Neural cell (in vitro differentiated cells): ENCODE results near the gene PEAK1. TPM values are rescaled to one million over a fixed set of nuclear protein-coding genes. Genes with fewer than 3 reads are reported as not detected.

Experiments
- H2AFZ ChIP-seq: fragments of 200-600, 300-800 bp; sonication (generic), shearing (Covaris generic); 2 replicates; pipeline ENCODE4 v1.6.0; 2014; ENCODE audit warnings: low read depth, mild to moderate bottlenecking, antibody characterized with exemption, low read length, moderate library complexity
- H3F3A ChIP-seq: fragments of 200-600 bp; shearing (Covaris generic); 2 replicates; pipeline ENCODE4 v1.6.1; 2016; ENCODE audit warnings: mild to moderate bottlenecking, moderate library complexity, mixed read lengths, antibody characterized with exemption, low read length; ENCODE audit not compliant: insufficient read depth, poor library complexity, severe bottlenecking
- H3K27ac ChIP-seq: fragments of 200-600, 300-800 bp; sonication (generic), shearing (Covaris generic); 2 replicates; pipeline ENCODE4 v1.5.1; 2014; ENCODE audit warnings: mild to moderate bottlenecking, low read length, moderate library complexity
- H3K27me3 ChIP-seq: fragments of 300-800, 200-600 bp; sonication (generic), shearing (Covaris generic); 2 replicates; pipeline ENCODE4 v1.6.0; 2014; ENCODE audit warnings: mild to moderate bottlenecking, low read depth, low read length, moderate library complexity; ENCODE audit not compliant: insufficient read depth
- H3K36me3 ChIP-seq: fragments of 300-800, 200-600 bp; sonication (generic), shearing (Covaris generic); 2 replicates; pipeline ENCODE4 v1.5.1; 2014; ENCODE audit warnings: mild to moderate bottlenecking, antibody characterized with exemption, low read length, moderate library complexity; ENCODE audit not compliant: insufficient read depth
- H3K4me2 ChIP-seq: fragments of 300-800, 200-600 bp; sonication (generic), shearing (Covaris generic); 2 replicates; pipeline ENCODE4 v1.6.0; 2014; ENCODE audit warnings: mild to moderate bottlenecking, low read length
- H3K4me3 ChIP-seq: fragments of 300-800, 200-600 bp; sonication (generic), shearing (Covaris generic); 2 replicates; pipeline ENCODE4 v1.5.1; 2014; ENCODE audit warnings: mild to moderate bottlenecking, low read length, moderate library complexity
- H3K79me2 ChIP-seq: fragments of 200-600 bp; shearing (Covaris generic); replicated peaks from 2 replicates; pipeline ENCODE4 v1.6.0; 2014; ENCODE audit warnings: mild to moderate bottlenecking, low read length, moderate library complexity; ENCODE audit not compliant: insufficient read depth
- H3K9ac ChIP-seq: fragments of 300-800, 200-600 bp; sonication (generic), shearing (Covaris generic); 2 replicates; pipeline ENCODE4 v1.6.1; 2016; ENCODE audit warnings: mild to moderate bottlenecking, low read length, mixed read lengths
- H3K9me2 ChIP-seq: fragments of 200-600 bp; shearing (Covaris generic); 2 replicates; pipeline ENCODE4 v1.6.1; 2016; ENCODE audit warnings: mild to moderate bottlenecking, low read length, mixed read lengths; ENCODE audit not compliant: insufficient read depth
- H3K9me3 ChIP-seq: fragments of 200-600, 300-800 bp; sonication (generic), shearing (Covaris generic); 2 replicates; pipeline ENCODE4 v1.6.1; 2016; ENCODE audit warnings: mild to moderate bottlenecking, mixed run types, low read length, moderate library complexity, mixed read lengths
- H4K20me1 ChIP-seq: fragments of 200-600 bp; shearing (Covaris generic); 2 replicates; pipeline ENCODE4 v1.6.1; 2016; ENCODE audit warnings: mild to moderate bottlenecking, mixed run types; ENCODE audit not compliant: insufficient read depth
- CTCF ChIP-seq: fragments of 450-650 bp; IDR thresholded peaks from 2 replicates; pipeline ENCODE4 v1.5.1; 2014; ENCODE audit warnings: antibody characterized with exemption, mild to moderate bottlenecking, moderate library complexity; ENCODE audit not compliant: poor library complexity, severe bottlenecking
- EP300 ChIP-seq: fragments of 450-650 bp; conservative IDR thresholded peaks from 2 replicates; pipeline ENCODE4 v1.6.1; 2014; ENCODE audit warnings: antibody characterized with exemption, mild to moderate bottlenecking, moderate library complexity; ENCODE audit not compliant: poor library complexity, severe bottlenecking
- EZH2 ChIP-seq: fragments of 200-600, 300-800 bp; shearing (Covaris generic), sonication (generic); IDR thresholded peaks from 2 replicates; pipeline ENCODE4 v1.6.1; 2014; ENCODE audit warnings: antibody characterized with exemption, low read length, borderline replicate concordance, mild to moderate bottlenecking; ENCODE audit not compliant: insufficient read depth, poor library complexity, severe bottlenecking
- MXI1 ChIP-seq: fragments of 450-650 bp; conservative IDR thresholded peaks from 2 replicates; pipeline ENCODE4 v1.6.1; 2014; ENCODE audit warnings: antibody characterized with exemption, mild to moderate bottlenecking; ENCODE audit not compliant: poor library complexity, severe bottlenecking
- POLR2AphosphoS5 ChIP-seq: IDR thresholded peaks from 2 replicates; pipeline ENCODE4 v1.6.1; 2012
- RAD21 ChIP-seq: fragments of 450-650 bp; conservative IDR thresholded peaks from 2 replicates; pipeline ENCODE4 v1.6.1; 2014; ENCODE audit warnings: antibody characterized with exemption, mild to moderate bottlenecking, moderate library complexity
- REST ChIP-seq: IDR thresholded peaks from 2 replicates; pipeline ENCODE4 v1.6.1; 2012; ENCODE audit warnings: borderline replicate concordance
- SMC3 ChIP-seq: fragments of 450-650 bp; conservative IDR thresholded peaks from 2 replicates; pipeline ENCODE4 v1.6.1; 2014; ENCODE audit warnings: antibody characterized with exemption, mild to moderate bottlenecking, moderate library complexity; ENCODE audit not compliant: poor library complexity
- TAF1 ChIP-seq: IDR thresholded peaks from 2 replicates; pipeline ENCODE4 v1.6.1; 2012; ENCODE audit warnings: low read depth
- polyA plus RNA-seq: library from polyadenylated mRNA; depleted of rRNA; stranded (reverse); fragments of >200 nt; gene quantifications from 2 replicates; pipeline ENCODE4 v1.2.3, GENCODE V29; 2014

The PEAK1 gene
- polyA plus RNA-seq, 1 donor from 2014 or later = 5.8 TPM

- no peak overlapping the region for H3K9ac ChIP-seq
- H3K79me2 ChIP-seq = peaks cover 75% of the 10 kb centered on the region
- H3K9me2 ChIP-seq = no peaks in the 10 kb centered on the region
- no peak overlapping the region for H3K27ac ChIP-seq
- H4K20me1 ChIP-seq = peaks cover 3% of the 10 kb centered on the region
- H3K27me3 ChIP-seq = no peaks in the 10 kb centered on the region
- no peaks in the 10 kb centered on the region for H3F3A ChIP-seq
- no peaks in the 10 kb centered on the region for H3K9me3 ChIP-seq
- H3K4me2 ChIP-seq = no peak overlapping the region
- H2AFZ ChIP-seq = no peak overlapping the region
- H3K4me3 ChIP-seq = peak overlapping the region; percentile 93
- no peaks in the 10 kb centered on the region for H3K36me3 ChIP-seq
- TF ChIP-seq MXI1 = no peak
- TF ChIP-seq REST = no peak
- no peak for TF ChIP-seq TAF1
- TF ChIP-seq EZH2 = no peak
- no peak for TF ChIP-seq EP300
- no peak for TF ChIP-seq SMC3
- no peak for TF ChIP-seq POLR2AphosphoS5
- TF ChIP-seq RAD21 = no peak
- TF ChIP-seq CTCF = no peak
Observed at GRCh38 chr15:77067691-77068367, 352.1 kb downstream of the PEAK1 start.

- Histone ChIP-seq H3K9ac (no peak overlapping the region), H3K27me3 (no peaks in the 10 kb centered on the region), H4K20me1 (peaks cover 3% of the 10 kb centered on the region), H3K36me3 (no peaks in the 10 kb centered on the region), H3F3A (no peaks in the 10 kb centered on the region), H2AFZ (no peak overlapping the region), H3K4me3 (peak overlapping the region; percentile 93), H3K79me2 (peaks cover 82% of the 10 kb centered on the region), H3K27ac (no peak overlapping the region), H3K9me2 (no peaks in the 10 kb centered on the region), H3K4me2 (no peak overlapping the region), H3K9me3 (no peaks in the 10 kb centered on the region)
- no peak for TF ChIP-seq TAF1
- TF ChIP-seq EZH2 = no peak
- no peak for TF ChIP-seq EP300
- TF ChIP-seq POLR2AphosphoS5 = no peak
- TF ChIP-seq MXI1 = no peak
- TF ChIP-seq RAD21 = no peak
- no peak for TF ChIP-seq CTCF
- TF ChIP-seq REST = no peak
- TF ChIP-seq SMC3 = no peak
Observed at GRCh38 chr15:77066971-77067690, 352.8 kb downstream of the PEAK1 start.
